Lung (tissue), 12 donors: ENCODE results near the gene LCP2. TPM values are rescaled to one million over a fixed set of nuclear protein-coding genes. Genes with fewer than 3 reads are reported as not detected.

ENCODE experiments used
- ATAC-seq: fragments of 200-7000 bp; cut with Tn5 transposase; one replicate; pipeline ENCODE4 v1.9.1; 2020; ENCODE audit warnings: moderate number of reproducible peaks; ENCODE audit not compliant: insufficient read depth, low FRiP score
- DNase-seq, 3 donors: peaks; one replicate each; pipeline ENCODE4 v3.0.0-alpha.2; 2013 to 2017
- H3K27ac ChIP-seq, 2 donors: one replicate each; pipeline ENCODE4 v1.5.1; 2013; ENCODE audit warnings: mild to moderate bottlenecking in 2 of 2, moderate library complexity in 2 of 2, control low read depth in 1 of 2, inconsistent platforms in 1 of 2, low read depth in 1 of 2, low read length in 1 of 2
- H3K27me3 ChIP-seq, 3 donors: one replicate each; pipeline ENCODE4 v1.5.1; 2013; ENCODE audit warnings: low read length in 2 of 3; ENCODE audit not compliant: control insufficient read depth in 3 of 3, insufficient read depth in 3 of 3
- H3K36me3 ChIP-seq, 4 donors: one replicate each; pipeline ENCODE4 v1.5.1; 2013; ENCODE audit warnings: low read length in 4 of 4, mild to moderate bottlenecking in 1 of 4, moderate library complexity in 1 of 4; ENCODE audit not compliant: control insufficient read depth in 4 of 4, insufficient read depth in 4 of 4
- H3K4me1 ChIP-seq, 5 donors: one replicate each; pipeline ENCODE4 v1.5.1; 2013; ENCODE audit warnings: low read length in 5 of 5, mild to moderate bottlenecking in 2 of 5, moderate library complexity in 1 of 5; ENCODE audit not compliant: control insufficient read depth in 5 of 5, insufficient read depth in 5 of 5
- H3K4me3 ChIP-seq: one replicate; pipeline ENCODE4 v1.5.1; 2013; ENCODE audit warnings: mild to moderate bottlenecking, control low read depth, moderate library complexity
- H3K9ac ChIP-seq, 2 donors: one replicate each; pipeline ENCODE4 v1.5.1; 2013; ENCODE audit warnings: low read length in 2 of 2, control low read depth in 1 of 2; ENCODE audit not compliant: insufficient read depth in 1 of 2
- H3K9me3 ChIP-seq, 4 donors: one replicate each; pipeline ENCODE4 v1.5.1; 2013; ENCODE audit warnings: low read length in 3 of 4, mild to moderate bottlenecking in 1 of 4, moderate library complexity in 1 of 4; ENCODE audit not compliant: control insufficient read depth in 4 of 4, insufficient read depth in 3 of 4
- CTCF ChIP-seq: IDR thresholded peaks from 2 replicates; pipeline ENCODE4 v1.5.1; 2012; ENCODE audit warnings: mild to moderate bottlenecking; ENCODE audit errors: control extremely low read depth, extremely low read depth
- WGBS, 2 donors: extraction: QIAGEN DNeasy Blood & Tissue Kit; methylation state at CpG; one replicate each; pipeline ENCODE4 v1.1.7; 2013; 5-methylcytosine and 5-hydroxymethylcytosine counted together
- polyA plus RNA-seq, 2 donors: library from polyadenylated mRNA; stranded (reverse); fragments of 200-250 nt; gene quantifications; one replicate each; pipeline ENCODE4 v1.2.1, GENCODE V29; 2013
- total RNA-seq, 2 donors: library from RNA; depleted of rRNA in 1 of 2; stranded (reverse); fragments of >200 nt in 1 of 2; gene quantifications; one replicate each; pipeline ENCODE4 v1.2.1, GENCODE V29; 2014 to 2021
- donor health status: control.
- donor health status: control.
- donor health status: Bipolar disorder and iron deficiency.
- donor health status: healthy.
- donor health status: DM: yes; HTN: yes; CAD: no.

LCP2 gene
- total and polyA plus RNA-seq, 4 donors: 15.6 to 127 (median 56.0) TPM

- Histone ChIP-seq H3K36me3 (no peaks in the 10 kb centered on the region), H3K9ac (no peak overlapping the region), H3K9me3 (no peaks in the 10 kb centered on the region), H3K27ac (no peak overlapping the region), H3K27me3 (peaks cover 0 to 3% (median 0%) of the 10 kb centered on the region in 3 donors), H3K4me1 (no peaks in the 10 kb centered on the region), H3K4me3 (no peak overlapping the region)
- no peak for DNase-seq
- no peak for TF ChIP-seq CTCF
- ATAC-seq: no peak
- 79 to 83% methylated on average over 3 of the region's 3 CpGs for WGBS, 2 donors
Observed at GRCh38 chr5:170235876-170236864, 61.4 kb downstream of the LCP2 start.

- no peak overlapping the region for H3K9ac ChIP-seq
- no peak overlapping the region for H3K27ac ChIP-seq
- no peak for DNase-seq
- H3K36me3 ChIP-seq: no peaks in the 10 kb centered on the region
- ATAC-seq: no peak
- H3K27me3 ChIP-seq: peaks cover 0 to 3% (median 0%) of the 10 kb centered on the region in 3 donors
- no peak for TF ChIP-seq CTCF
- WGBS, 2 donors: 96 to 97% methylated on average over 18 of the region's 18 CpGs
- no peaks in the 10 kb centered on the region for H3K4me1 ChIP-seq
- no peaks in the 10 kb centered on the region for H3K9me3 ChIP-seq
- no peak overlapping the region for H3K4me3 ChIP-seq
Observed at GRCh38 chr5:170233358-170233892, 64.2 kb downstream of the LCP2 start.

- ATAC-seq (no peak), DNase-seq (no peak)
- Histone ChIP-seq H3K9ac (no peak within 1 kb of the TSS), H3K4me3 (no peak within 1 kb of the TSS), H3K36me3 (no peaks in the 10 kb centered on the region), H3K4me1 (no peaks in the 10 kb centered on the region), H3K9me3 (no peaks in the 10 kb centered on the region), H3K27me3 (peaks cover 0 to 3% (median 0%) of the 10 kb centered on the region in 3 donors), H3K27ac (no peak within 1 kb of the TSS)
- TF ChIP-seq CTCF: no peak
- WGBS, 2 donors: 96 to 98% methylated on average over 27 of the region's 27 CpGs
Observed at GRCh38 chr5:170232786-170233185, 64.8 kb downstream of the LCP2 start, which contains the start of gene C5orf58. TSS of gene C5orf58 (plus strand) at chr5:170232985. CDS start at chr5:170234977, 1,992 bp downstream.
